ENCODE data around the gene ZNF277. TPM values are rescaled to one million over a fixed set of nuclear protein-coding genes. Genes with fewer than 3 reads are reported as not detected.

Gene ZNF277
- total RNA-seq, 1 experiment from 2014 or later = 13.1 TPM

DNA sequence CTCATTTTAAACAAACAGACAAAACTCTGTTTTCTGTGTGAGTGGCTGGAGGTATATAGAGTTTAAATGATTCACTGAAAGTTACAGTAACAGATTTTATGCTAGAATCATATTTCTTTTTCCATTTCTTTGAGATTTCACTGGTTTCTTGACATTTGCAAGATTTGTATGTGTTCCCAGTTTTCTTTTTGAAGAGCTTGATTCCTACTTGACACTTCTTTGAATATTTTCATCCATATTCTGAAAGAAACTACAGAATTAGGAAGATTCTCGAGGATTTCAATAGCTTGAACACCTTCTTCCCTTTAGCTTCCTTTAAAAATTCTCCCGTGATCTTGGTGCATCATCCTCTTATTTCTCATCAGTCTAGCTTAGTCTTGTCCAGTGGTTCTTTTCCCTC, 93.6 kb downstream of the ZNF277 start:
- no peak overlapping the region for H3K56ac ChIP-seq (ENCODE audit: insufficient read length, low read depth, low read length)
- Mint-ChIP-seq H3K27ac (no peak overlapping the region), H3K4me1 (peaks cover 0 to 3% of the 10 kb centered on the region in 2 experiments; a peak in 3 of 4 replicates), H3K4me3 (no peak overlapping the region), H3K27me3 (ENCODE audit: low read depth) (no peaks in the 10 kb centered on the region), H3K9me3 (no peaks in the 10 kb centered on the region), H3K36me3 (ENCODE audit: insufficient read depth in 1 of 3, low read depth in 3 of 3) (peaks cover 0 to 4% (median 0%) of the 10 kb centered on the region in 3 experiments; a peak in 1 of 7 replicates)
- no peak overlapping the region for H2AFZ ChIP-seq (ENCODE audit: low read length)
- H2BK120ac ChIP-seq (ENCODE audit: low read depth, low read length, poor library complexity, severe bottlenecking) = no peak overlapping the region
- H3K9me3 ChIP-seq (ENCODE audit: control insufficient read depth, low read depth, low read length) = no peaks in the 10 kb centered on the region
- H3K23me2 ChIP-seq (ENCODE audit: insufficient read length, low read depth, low read length, poor library complexity, severe bottlenecking) = no peaks in the 10 kb centered on the region
- H3K27ac ChIP-seq (ENCODE audit: insufficient read length, low read depth, low read length) = no peak overlapping the region
- no peak overlapping the region for H4K8ac ChIP-seq (replicated peaks; ENCODE audit: insufficient read length, low read depth, low read length)
- no peak overlapping the region for H3T11ph ChIP-seq (ENCODE audit: low read length)
- H3K23ac ChIP-seq (ENCODE audit: insufficient read length, low read depth, low read length) = no peak overlapping the region
- H2BK20ac ChIP-seq (ENCODE audit: low read depth, low read length, poor library complexity, severe bottlenecking) = no peak overlapping the region
- H4K91ac ChIP-seq (ENCODE audit: insufficient read length, low read depth, low read length) = no peak overlapping the region
- H2BK12ac ChIP-seq (ENCODE audit: insufficient read length, low read depth, low read length) = no peak overlapping the region
- no peaks in the 10 kb centered on the region for H3K79me1 ChIP-seq (ENCODE audit: insufficient read depth, low read depth, low read length, poor library complexity, severe bottlenecking)
- H3K14ac ChIP-seq (ENCODE audit: insufficient read depth, low read length) = no peak overlapping the region
- no peak for TF ChIP-seq CTCF (conservative IDR thresholded peaks at IDR 0.05)
- DNase-seq = no peak
- no peak overlapping the region for H4K5ac ChIP-seq (ENCODE audit: insufficient read length, low read depth, low read length)
- H3K9ac ChIP-seq (ENCODE audit: extremely low read depth, insufficient read length, low read length) = no peak overlapping the region
- WGBS (ENCODE audit: extremely low coverage, insufficient read length, low lambda C conversion rate) = no CpG with 5 or more reads among the region's 2 CpGs
- H3K79me2 ChIP-seq (ENCODE audit: insufficient read depth, low read length) = no peaks in the 10 kb centered on the region
- H3K27me3 ChIP-seq (ENCODE audit: insufficient read depth, low read length) = no peaks in the 10 kb centered on the region
- no peak overlapping the region for H2AK5ac ChIP-seq (ENCODE audit: insufficient read length, low read length)
- H3K18ac ChIP-seq (ENCODE audit: insufficient read length, low read depth, low read length) = no peak overlapping the region
- H3K4me2 ChIP-seq (ENCODE audit: insufficient read depth, insufficient read length, low read length) = no peak overlapping the region
- H2BK15ac ChIP-seq (ENCODE audit: low read depth, low read length) = no peak overlapping the region
- no peaks in the 10 kb centered on the region for H4K20me1 ChIP-seq (ENCODE audit: control insufficient read depth, insufficient read depth, insufficient read length)
- H2BK5ac ChIP-seq (ENCODE audit: insufficient read length, low read length) = no peak overlapping the region
- H3K4ac ChIP-seq (ENCODE audit: low read depth, low read length) = no peak overlapping the region
- H3K4me1 ChIP-seq (ENCODE audit: insufficient read depth, low read length) = no peaks in the 10 kb centered on the region

Data from H9 (cell line).